Neural crest cell (in vitro differentiated cells): ENCODE measurements around the gene PSMD1. TPM values are rescaled to one million over a fixed set of nuclear protein-coding genes. Genes with fewer than 3 reads are reported as not detected.
"Not testable (repeated sequence)": the region's sequence is repeated elsewhere in the genome, so short reads cannot be mapped to it uniquely, and the experiment has no call there.

Experiments used
- DNase-seq: peaks from one replicate; pipeline ENCODE4 v3.0.0; 2021; ENCODE audit warnings: low read depth, mixed read lengths, low spot score
- H3K27ac Mint-ChIP-seq: one replicate; pipeline ENCODE4 v1.8.0; 2021; ENCODE audit warnings: mild to moderate bottlenecking, mixed read lengths; ENCODE audit not compliant: unreplicated experiment
- H3K27me3 Mint-ChIP-seq: 2 replicates; pipeline ENCODE4 v1.8.0; 2021; ENCODE audit warnings: low read depth, mild to moderate bottlenecking, mixed read lengths
- H3K36me3 Mint-ChIP-seq: 2 replicates; pipeline ENCODE4 v1.8.0; 2021; ENCODE audit warnings: low read depth, mild to moderate bottlenecking, mixed read lengths
- H3K4me1 Mint-ChIP-seq: 2 replicates; pipeline ENCODE4 v1.8.0; 2021; ENCODE audit warnings: mixed read lengths
- H3K4me3 Mint-ChIP-seq: one replicate; pipeline ENCODE4 v1.8.0; 2021; ENCODE audit warnings: mild to moderate bottlenecking, mixed read lengths
- H3K9me3 Mint-ChIP-seq: 2 replicates; pipeline ENCODE4 v1.8.0; 2021; ENCODE audit warnings: mixed read lengths
- CTCF ChIP-seq: fragments of 200-600 bp; sonication (generic); conservative IDR thresholded peaks from 2 replicates; pipeline ENCODE4 v1.5.0; 2021; ENCODE audit warnings: antibody characterized with exemption, mild to moderate bottlenecking
- total RNA-seq: library from RNA; stranded (reverse); gene quantifications from 2 replicates; pipeline ENCODE4 v1.2.1, GENCODE V29; 2021

PSMD1 gene
- total RNA-seq, 1 donor from 2014 or later: 128 TPM

- no peak overlapping the region for H3K4me3 Mint-ChIP-seq
- H3K4me1 Mint-ChIP-seq: no peaks in the 10 kb centered on the region
- H3K9me3 Mint-ChIP-seq: no peaks in the 10 kb centered on the region
- TF ChIP-seq CTCF: no peak
- H3K27me3 Mint-ChIP-seq: no peaks in the 10 kb centered on the region
- DNase-seq: no peak
- no peaks in the 10 kb centered on the region for H3K36me3 Mint-ChIP-seq
- H3K27ac Mint-ChIP-seq: no peak overlapping the region
Measured at GRCh38 chr2:231134910-231135655, 78.4 kb downstream of the PSMD1 start.

GRCh38 chr2:231138699-231139098 lies 82.0 kb downstream of the PSMD1 start:
- Mint-ChIP-seq H3K4me3 (no peak overlapping the region), H3K9me3 (no peaks in the 10 kb centered on the region), H3K36me3 (no peaks in the 10 kb centered on the region), H3K27ac (no peak overlapping the region), H3K4me1 (no peaks in the 10 kb centered on the region), H3K27me3 (no peaks in the 10 kb centered on the region)
- no peak for DNase-seq
- no peak for TF ChIP-seq CTCF

- Mint-ChIP-seq H3K27ac (no peak overlapping the region), H3K27me3 (no peaks in the 10 kb centered on the region), H3K36me3 (no peaks in the 10 kb centered on the region), H3K4me1 (no peaks in the 10 kb centered on the region), H3K4me3 (no peak overlapping the region), H3K9me3 (no peaks in the 10 kb centered on the region)
- no peak for DNase-seq
- TF ChIP-seq CTCF: no peak
Measured at GRCh38 chr2:231139796-231140195, 83.1 kb downstream of the PSMD1 start.

GRCh38 chr2:231140808-231141207 lies 84.1 kb downstream of the PSMD1 start:
- H3K27ac Mint-ChIP-seq, H3K4me3 Mint-ChIP-seq, H3K9me3 Mint-ChIP-seq, DNase-seq, H3K27me3 Mint-ChIP-seq, H3K4me1 Mint-ChIP-seq, H3K36me3 Mint-ChIP-seq: not testable (repeated sequence)

GRCh38 chr2:231144896-231145295 lies 88.2 kb downstream of the PSMD1 start:
- DNase-seq: no peak
- Mint-ChIP-seq H3K4me1 (no peaks in the 10 kb centered on the region), H3K9me3 (no peaks in the 10 kb centered on the region), H3K4me3 (no peak overlapping the region), H3K36me3 (peaks cover 12% of the 10 kb centered on the region), H3K27ac (no peak overlapping the region), H3K27me3 (no peaks in the 10 kb centered on the region)
- TF ChIP-seq CTCF: no peak

- H3K27ac Mint-ChIP-seq: no peak overlapping the region
- H3K4me1 Mint-ChIP-seq: no peaks in the 10 kb centered on the region
- H3K27me3 Mint-ChIP-seq: no peaks in the 10 kb centered on the region
- H3K4me3 Mint-ChIP-seq: no peak overlapping the region
- no peak for DNase-seq
- H3K36me3 Mint-ChIP-seq: peaks cover 12% of the 10 kb centered on the region
- TF ChIP-seq CTCF: no peak
- H3K9me3 Mint-ChIP-seq: no peaks in the 10 kb centered on the region
Measured at GRCh38 chr2:231146665-231147064, 90.0 kb downstream of the PSMD1 start.
